GM13976 (cell line): ENCODE data around the gene DCST1.
A peak's percentile ranks its signal among the peaks of the same experiment; 100 is the strongest.

ENCODE experiments used
- DNase-seq: peaks from one replicate; pipeline ENCODE4 v3.0.0; 2012; ENCODE audit warnings: low spot score
- CTCF ChIP-seq: IDR thresholded peaks from 2 replicates; pipeline ENCODE4 v1.5.1; 2012; ENCODE audit warnings: borderline replicate concordance, mild to moderate bottlenecking; ENCODE audit not compliant: insufficient read depth; ENCODE audit errors: extremely low read depth, missing control alignments, control extremely low read depth
- in situ Hi-C: fragments of 300-500 bp; cut with MboI; formaldehyde crosslinking; loops from one replicate; pipeline ENCODE4 v1.12.0; 2022; ENCODE audit warnings: low sequenced_read_pairs, mixed read lengths, inconsistent platforms; ENCODE audit not compliant: unreplicated experiment

Gene DCST1

DNA sequence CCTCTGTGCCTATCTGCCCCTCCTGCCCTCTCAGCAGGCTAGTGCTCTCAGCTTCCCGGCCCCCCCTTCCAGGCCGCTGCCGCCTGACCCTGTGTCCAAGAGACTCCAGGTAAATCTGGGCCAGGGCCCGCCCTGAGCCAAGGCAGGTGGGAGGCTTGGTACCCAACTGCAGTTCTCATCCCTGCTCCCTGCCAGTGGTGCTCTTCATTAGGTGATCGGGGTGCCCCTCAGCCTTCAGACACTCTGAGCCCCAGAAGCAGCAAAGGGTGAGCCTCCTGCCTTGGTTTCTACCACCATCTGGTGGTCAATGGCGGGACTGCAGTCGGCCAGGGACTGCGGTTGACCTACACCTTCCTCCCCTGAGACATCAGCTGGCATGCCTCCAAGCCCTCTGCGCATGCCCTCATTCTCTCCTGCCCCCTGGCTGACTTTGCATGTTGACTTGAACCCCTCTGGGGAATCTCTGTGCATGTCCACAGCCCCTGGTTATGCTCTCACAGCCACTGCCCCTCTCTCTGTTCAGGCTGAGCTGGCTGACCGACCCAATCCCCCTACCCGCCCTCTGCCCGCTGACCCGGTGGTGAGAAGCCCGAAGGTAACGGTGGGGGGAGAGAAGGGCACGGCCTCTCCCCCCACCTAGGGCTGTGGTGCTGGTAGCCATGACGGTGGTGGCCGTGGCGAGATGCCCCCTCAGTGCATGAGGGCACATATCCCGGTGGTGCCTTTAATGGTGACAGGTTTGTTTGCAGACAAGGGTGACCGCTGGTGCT, 27.9 kb downstream of the DCST1 start:
- peak; percentile 99 for TF ChIP-seq CTCF

GRCh38 chr1:155062151-155062686, 28.6 kb downstream of the DCST1 start:
- no peak for TF ChIP-seq CTCF
- in situ Hi-C loops = loop anchor here (10.0 to 25.0 kb wide), 2 partner anchors 397 to 500 kb away; partner anchors contain the start of genes CHRNB2 and UBE2Q1
- no peak for DNase-seq

More for the DNA sequence above, 27.9 kb downstream of the DCST1 start:
- DNase-seq = peak; percentile 92
- in situ Hi-C loops = loop anchor here (10.0 to 25.0 kb wide), 2 partner anchors 397 to 499 kb away; partner anchors contain the start of genes CHRNB2 and UBE2Q1

- DNase-seq = peak; percentile 88
- TF ChIP-seq CTCF = peak; percentile 96
- in situ Hi-C loops = loop anchor here (10.0 to 25.0 kb wide), 2 partner anchors 398 to 501 kb away; partner anchors contain the start of genes CHRNB2 and UBE2Q1
Measured at GRCh38 chr1:155062702-155063411, 29.2 kb downstream of the DCST1 start.

GRCh38 chr1:155063550-155064110, 30.0 kb downstream of the DCST1 start, which contains the start of gene EFNA4:
Gene EFNA4, plus strand, starts transcription at chr1:155063740. Its CDS starts 84 bp downstream, at chr1:155063824.
- peak; percentile 90 for DNase-seq
- no peak for TF ChIP-seq CTCF
- in situ Hi-C loops = loop anchor here (10.0 to 25.0 kb wide), 2 partner anchors 399 to 501 kb away; partner anchors contain the start of genes CHRNB2 and UBE2Q1

DNA sequence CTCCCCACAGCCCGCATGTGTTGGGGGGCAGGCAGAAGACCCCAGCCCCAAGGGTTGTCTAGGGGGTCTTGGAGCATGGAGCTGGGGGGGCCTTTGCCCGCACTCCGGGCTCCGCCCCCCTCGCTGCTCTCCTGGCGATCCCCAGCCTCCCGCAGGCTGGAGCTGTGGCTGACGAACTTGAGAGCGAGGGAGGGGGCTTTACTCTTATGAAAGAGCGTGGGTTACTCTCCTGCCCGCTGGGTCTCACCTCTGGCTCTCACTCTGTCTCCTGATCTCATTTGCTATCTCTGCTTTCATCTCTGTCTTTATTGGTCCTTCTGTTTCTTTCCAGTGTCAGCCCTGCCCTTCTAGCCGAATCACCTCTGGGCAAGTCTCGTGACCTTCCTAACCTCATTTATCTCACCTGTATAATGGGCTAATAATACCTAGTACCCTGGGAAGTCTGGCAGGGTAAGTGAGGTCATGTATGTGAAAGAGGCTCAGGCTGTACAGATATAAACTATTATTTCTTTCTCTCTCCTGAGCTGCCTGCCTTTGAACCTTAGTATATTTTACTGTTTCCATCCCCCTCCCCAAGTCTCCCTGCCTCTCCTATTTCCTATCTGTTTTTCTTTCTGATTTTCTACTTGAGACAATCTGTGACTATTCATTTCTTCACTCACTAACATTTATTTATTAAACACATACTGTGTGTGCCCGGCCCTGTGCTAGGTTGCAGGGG, 30.6 kb downstream of the DCST1 start:
- DNase-seq = peak; percentile 72
- in situ Hi-C loops = loop anchor here (10.0 to 25.0 kb wide), 2 partner anchors 399 to 502 kb away; partner anchors contain the start of genes CHRNB2 and UBE2Q1
- no peak for TF ChIP-seq CTCF

- in situ Hi-C loops = loop anchor here (10.0 to 25.0 kb wide), 2 partner anchors 400 to 503 kb away; partner anchors contain the start of genes CHRNB2 and UBE2Q1
- no peak for DNase-seq
- no peak for TF ChIP-seq CTCF
Measured at GRCh38 chr1:155064832-155065429, 31.3 kb downstream of the DCST1 start.
